Astrocyte of the cerebellum (primary cell): ENCODE results near the gene NRN1L.
A peak's percentile ranks its signal among the peaks of the same experiment; 100 is the strongest.

Experiments
- DNase-seq: peaks from one replicate; pipeline ENCODE4 v3.0.0-alpha.2; 2011; ENCODE audit warnings: low read depth
- H3K4me3 ChIP-seq: 2 replicates; pipeline ENCODE4 v1.5.1; 2011; ENCODE audit warnings: mild to moderate bottlenecking, low read depth, low read length, moderate library complexity
- in situ Hi-C: cut with HindIII; loops from 2 replicates; pipeline ENCODE4 v1.10.0; 2017; ENCODE audit warnings: low sequenced_read_pairs
- TF ChIP-seq, protein P1 (sequence below): IDR thresholded peaks from 2 replicates; pipeline ENCODE4 v1.5.1; 2012; ENCODE audit warnings: low read length, low read depth, moderate library complexity, mild to moderate bottlenecking; ENCODE audit errors: missing control alignments

Gene NRN1L

DNA sequence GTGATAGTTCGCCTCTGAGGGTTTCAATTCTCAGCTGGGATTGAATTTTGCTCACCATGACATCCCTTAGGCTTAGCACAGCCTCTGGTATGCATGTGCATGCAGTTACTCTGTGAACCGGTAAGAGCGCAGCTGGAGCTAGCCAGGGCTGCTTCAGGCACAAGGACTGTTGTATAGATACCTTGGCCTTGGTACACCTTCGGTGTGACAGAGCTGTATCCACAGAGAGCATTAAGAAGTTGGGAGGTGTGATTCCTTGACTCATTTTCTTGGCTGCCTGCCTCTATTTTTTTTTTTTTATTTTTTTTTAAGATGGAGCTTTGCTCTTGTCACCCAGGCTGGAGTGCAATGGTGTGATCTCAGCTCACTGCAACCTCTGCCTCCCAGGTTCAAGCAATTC, 40.2 kb upstream of the NRN1L start:
- DNase-seq, result no peak
- TF ChIP-seq, protein P1, sequence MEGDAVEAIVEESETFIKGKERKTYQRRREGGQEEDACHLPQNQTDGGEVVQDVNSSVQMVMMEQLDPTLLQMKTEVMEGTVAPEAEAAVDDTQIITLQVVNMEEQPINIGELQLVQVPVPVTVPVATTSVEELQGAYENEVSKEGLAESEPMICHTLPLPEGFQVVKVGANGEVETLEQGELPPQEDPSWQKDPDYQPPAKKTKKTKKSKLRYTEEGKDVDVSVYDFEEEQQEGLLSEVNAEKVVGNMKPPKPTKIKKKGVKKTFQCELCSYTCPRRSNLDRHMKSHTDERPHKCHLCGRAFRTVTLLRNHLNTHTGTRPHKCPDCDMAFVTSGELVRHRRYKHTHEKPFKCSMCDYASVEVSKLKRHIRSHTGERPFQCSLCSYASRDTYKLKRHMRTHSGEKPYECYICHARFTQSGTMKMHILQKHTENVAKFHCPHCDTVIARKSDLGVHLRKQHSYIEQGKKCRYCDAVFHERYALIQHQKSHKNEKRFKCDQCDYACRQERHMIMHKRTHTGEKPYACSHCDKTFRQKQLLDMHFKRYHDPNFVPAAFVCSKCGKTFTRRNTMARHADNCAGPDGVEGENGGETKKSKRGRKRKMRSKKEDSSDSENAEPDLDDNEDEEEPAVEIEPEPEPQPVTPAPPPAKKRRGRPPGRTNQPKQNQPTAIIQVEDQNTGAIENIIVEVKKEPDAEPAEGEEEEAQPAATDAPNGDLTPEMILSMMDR, result no peak
- no peak overlapping the region for H3K4me3 ChIP-seq
- in situ Hi-C loops, result no loop called here

DNA sequence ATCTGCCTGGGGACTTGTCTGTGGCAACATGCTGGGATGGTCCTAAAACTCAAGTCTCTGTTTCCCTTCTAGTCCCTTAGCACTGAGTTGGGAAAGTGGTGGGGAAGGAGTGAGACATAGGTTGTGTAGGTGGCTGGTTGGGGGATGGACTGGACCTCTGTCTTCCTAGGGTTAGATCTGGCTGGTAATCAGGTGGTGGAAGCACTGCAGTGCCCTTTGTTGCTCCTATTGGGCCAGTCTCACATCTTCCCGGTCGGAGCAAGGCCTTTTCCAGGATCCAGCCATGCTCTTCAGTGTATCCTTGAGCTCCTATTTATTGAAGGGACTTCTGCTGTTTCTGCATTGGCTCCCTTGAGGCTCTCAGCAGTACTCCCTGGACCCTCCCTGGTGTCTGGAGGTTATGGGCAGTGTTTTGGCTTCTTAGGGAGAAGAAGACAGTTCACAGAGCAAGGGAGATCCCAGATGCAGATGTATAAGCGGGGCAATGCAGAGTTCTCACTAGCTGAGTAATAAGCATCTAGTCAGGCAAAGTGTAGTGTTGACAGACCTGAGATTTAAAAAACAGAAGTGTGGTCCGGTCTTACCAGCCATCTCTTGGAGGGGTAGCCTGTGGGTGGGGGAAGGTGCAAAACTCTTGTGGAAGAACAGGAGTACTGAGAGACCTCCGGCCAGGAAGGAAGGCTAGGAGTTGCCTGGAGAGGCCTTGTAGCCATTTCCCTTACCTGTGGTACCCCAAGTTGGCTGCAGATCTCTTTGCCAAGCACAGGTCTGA, 39.2 kb upstream of the NRN1L start:
- in situ Hi-C loops, result no loop called here
- DNase-seq, result no peak
- peak overlapping the region; percentile 97 for H3K4me3 ChIP-seq
- TF ChIP-seq, protein P1, result no peak

DNA sequence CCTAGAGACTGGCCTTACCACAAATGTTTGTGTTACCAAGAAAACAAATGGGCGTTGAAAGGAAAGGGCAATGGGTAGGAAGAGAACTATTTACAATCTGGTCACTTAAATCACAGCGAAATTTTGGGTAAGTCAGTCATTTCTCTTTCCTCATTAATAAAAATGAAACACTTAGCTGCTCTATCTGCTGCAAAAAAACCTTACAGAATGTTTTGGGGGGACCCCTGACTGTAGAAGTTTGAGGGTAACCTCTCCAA, 38.7 kb upstream of the NRN1L start:
- TF ChIP-seq, protein P1, result no peak
- in situ Hi-C loops, result no loop called here
- H3K4me3 ChIP-seq, result peak overlapping the region; percentile 97
- DNase-seq, result no peak

DNA sequence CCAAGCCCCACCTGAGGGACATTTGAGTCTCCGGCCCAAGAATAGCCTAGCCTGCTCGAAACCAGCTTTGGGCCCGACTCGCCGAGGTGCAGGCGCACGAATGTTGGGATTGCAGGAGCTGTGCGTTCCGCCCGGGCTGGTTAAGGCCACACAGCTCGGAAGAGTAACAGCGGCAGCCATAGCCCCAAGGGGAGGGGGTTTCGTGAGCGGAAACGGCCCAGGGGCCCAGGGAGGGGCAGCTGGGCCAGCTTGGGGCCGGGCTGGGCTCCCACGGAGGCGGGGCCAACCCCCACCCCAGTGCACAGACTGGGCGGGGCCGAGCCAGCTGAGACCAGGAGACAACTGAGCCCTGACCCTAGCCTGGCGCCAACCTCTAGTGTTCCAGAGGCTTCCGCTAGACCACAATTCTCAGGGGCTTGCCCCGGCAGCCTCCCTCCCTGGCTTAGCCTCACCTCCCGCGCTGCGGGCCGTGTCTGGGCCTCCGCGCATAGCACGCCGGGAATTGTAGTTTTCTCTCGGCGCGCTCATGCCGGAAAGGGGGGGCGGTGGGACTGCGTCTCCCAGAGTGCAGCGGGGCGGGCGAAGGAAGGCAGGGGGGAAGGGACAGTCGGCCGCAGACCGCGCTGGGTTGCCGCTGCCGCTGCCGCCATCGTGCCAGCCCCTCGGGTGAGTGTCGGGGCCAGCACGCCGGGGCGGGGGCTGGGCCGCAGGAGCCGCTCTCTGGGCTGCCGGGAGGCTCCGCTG, 38.2 kb upstream of the NRN1L start, which contains the start of gene NUTF2:
Gene NUTF2, plus strand, starts transcription at position 614 of the 744 bp plus-strand sequence. CDS start 18,198 bp downstream, outside the sequence.
- peak within 1 kb of the TSS; percentile 97 for H3K4me3 ChIP-seq
- peak; percentile 70 for DNase-seq
- in situ Hi-C loops, result no loop called here
- TF ChIP-seq, protein P1, result no peak

DNA sequence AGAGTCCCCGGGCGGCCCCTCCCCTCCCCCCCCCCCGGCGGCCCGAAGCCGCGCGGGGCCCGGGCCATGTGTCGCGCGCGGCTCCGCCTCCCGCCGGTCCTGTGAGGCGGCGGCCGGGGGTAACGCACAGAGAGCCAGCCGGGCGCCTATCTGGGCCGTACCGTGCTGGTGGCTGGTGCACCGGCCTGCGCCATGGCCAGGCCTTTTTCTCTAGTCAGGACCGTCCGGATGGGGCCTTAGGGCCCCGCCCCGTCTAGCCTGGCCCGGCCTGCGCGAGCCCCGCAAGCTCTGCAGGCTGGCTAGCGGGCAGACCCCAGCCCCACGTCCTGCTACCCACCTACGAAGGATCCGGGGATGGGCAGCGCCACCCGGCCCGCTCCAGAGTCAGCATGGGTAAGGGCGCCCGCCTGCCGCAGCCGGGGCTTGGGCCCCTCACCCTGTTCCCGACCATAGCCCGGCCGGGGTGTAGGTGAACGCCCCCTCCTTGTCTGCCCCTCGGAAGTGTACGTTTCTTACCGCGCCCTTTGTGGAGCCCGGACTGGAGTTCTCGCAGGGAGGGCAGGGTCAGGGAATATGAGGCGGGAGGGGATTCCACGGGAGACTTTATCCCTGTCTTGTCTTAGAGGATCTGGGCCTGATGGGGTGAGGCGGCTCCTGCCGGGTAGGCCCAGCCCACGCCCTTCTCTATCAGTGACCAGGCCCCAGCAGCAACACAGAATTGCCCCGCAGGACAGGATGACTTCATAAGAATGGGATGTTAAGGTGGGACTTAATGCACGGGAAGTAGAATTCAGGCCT, 37.4 kb upstream of the NRN1L start, which contains the start of gene CENPT:
Gene CENPT, minus strand, starts transcription at position 630 of the 798 bp plus-strand sequence. CDS start 13,834 bp downstream, outside the sequence.
- in situ Hi-C loops, result no loop called here
- no peak for DNase-seq
- H3K4me3 ChIP-seq, result peak within 1 kb of the TSS; percentile 97
- TF ChIP-seq, protein P1, result no peak

DNA sequence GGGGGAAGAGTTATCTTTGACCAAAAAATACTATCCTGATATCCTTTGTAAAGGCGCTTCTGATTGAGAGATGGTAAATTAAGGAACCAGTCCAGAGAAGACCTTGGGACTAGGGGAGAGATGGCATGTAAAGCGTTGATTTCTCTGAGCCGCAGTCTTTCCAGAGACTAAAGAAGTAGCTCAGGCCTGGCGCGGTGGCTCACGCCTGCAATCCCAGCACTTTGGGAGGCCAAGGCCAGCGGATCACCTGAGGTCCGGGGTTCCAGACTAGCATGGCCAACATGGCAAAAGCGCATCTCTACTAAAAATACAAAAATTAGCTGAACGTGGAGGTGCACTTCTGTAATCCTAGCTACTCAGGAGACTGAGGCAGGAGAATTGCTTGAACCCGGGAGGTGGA, 36.6 kb upstream of the NRN1L start:
- in situ Hi-C loops, result no loop called here
- peak overlapping the region; percentile 97 for H3K4me3 ChIP-seq
- TF ChIP-seq, protein P1, result no peak
- no peak for DNase-seq
